GM13976 (cell line): ENCODE measurements around the gene TAF4.

Experiments
- DNase-seq: peaks from one replicate; pipeline ENCODE4 v3.0.0; 2012; ENCODE audit warnings: low spot score
- in situ Hi-C: fragments of 300-500 bp; cut with MboI; formaldehyde crosslinking; loops from one replicate; pipeline ENCODE4 v1.12.0; 2022; ENCODE audit warnings: low sequenced_read_pairs, mixed read lengths, inconsistent platforms; ENCODE audit not compliant: unreplicated experiment
- TF ChIP-seq, protein P1 (sequence below): IDR thresholded peaks from 2 replicates; pipeline ENCODE4 v1.5.1; 2012; ENCODE audit warnings: borderline replicate concordance, mild to moderate bottlenecking; ENCODE audit not compliant: insufficient read depth; ENCODE audit errors: extremely low read depth, missing control alignments, control extremely low read depth

TAF4 gene

DNA sequence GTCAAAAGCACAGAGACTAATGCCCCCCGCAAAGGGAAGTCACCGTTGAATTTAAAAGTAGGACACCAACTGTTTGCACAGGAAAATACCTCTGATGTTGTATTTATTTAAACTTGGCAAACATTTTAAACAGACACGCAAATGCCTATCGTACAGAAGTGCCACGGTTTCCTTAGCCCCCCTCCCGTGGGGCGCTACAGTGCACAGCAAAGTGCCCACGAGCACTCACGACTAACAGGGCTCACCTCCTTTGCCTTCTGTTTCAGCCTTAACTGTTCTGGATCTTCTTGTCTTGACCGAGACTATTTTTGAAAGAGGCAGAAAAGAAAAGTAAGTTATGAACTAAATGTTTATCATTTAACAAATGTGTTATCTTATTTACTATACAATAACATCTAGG is 67.8 kb downstream of the TAF4 start:
- TF ChIP-seq, protein P1, sequence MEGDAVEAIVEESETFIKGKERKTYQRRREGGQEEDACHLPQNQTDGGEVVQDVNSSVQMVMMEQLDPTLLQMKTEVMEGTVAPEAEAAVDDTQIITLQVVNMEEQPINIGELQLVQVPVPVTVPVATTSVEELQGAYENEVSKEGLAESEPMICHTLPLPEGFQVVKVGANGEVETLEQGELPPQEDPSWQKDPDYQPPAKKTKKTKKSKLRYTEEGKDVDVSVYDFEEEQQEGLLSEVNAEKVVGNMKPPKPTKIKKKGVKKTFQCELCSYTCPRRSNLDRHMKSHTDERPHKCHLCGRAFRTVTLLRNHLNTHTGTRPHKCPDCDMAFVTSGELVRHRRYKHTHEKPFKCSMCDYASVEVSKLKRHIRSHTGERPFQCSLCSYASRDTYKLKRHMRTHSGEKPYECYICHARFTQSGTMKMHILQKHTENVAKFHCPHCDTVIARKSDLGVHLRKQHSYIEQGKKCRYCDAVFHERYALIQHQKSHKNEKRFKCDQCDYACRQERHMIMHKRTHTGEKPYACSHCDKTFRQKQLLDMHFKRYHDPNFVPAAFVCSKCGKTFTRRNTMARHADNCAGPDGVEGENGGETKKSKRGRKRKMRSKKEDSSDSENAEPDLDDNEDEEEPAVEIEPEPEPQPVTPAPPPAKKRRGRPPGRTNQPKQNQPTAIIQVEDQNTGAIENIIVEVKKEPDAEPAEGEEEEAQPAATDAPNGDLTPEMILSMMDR: no peak
- DNase-seq: no peak
- in situ Hi-C loops: no loop called here

DNA sequence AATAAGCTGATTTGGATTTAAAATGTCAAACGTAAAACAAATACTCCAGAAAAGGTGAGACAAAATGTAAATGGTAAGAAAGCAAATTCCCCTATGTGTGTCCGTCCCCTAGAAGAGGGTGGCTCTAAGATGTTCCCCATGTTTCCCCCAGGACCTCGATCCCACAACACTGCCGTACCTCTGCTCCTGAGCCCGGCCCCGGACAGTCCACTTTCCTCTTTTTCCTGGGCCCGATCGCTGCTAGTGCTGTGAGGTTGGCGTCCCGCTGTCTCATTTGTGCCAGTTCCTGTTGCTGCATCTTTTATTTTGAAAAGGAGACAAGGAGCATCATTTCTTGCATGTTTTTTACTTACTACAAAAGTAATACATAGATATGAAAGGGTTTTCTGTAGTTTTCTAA is 68.3 kb downstream of the TAF4 start:
- in situ Hi-C loops: no loop called here
- DNase-seq: no peak
- TF ChIP-seq, protein P1: no peak

DNA sequence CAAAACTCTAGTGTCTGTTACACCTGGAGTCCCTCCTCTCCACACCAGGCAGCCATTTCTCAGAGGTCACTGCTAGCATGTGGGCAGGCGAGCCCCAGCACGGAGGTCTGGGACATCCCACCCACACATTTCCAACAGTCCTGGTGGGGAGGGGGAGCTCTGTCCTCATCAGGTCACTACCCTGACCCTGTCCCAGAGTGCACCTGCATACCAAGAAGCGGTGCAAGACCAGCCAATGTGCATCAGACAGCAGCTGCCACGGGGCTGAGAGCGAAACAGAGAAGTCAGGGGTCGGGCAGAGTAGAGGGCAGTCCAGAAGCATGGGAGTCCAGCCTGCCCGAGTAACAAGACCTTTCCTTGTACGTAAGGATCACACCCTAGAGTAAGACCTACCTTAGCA is 71.1 kb downstream of the TAF4 start:
- TF ChIP-seq, protein P1: no peak
- no peak for DNase-seq
- in situ Hi-C loops: no loop called here

DNA sequence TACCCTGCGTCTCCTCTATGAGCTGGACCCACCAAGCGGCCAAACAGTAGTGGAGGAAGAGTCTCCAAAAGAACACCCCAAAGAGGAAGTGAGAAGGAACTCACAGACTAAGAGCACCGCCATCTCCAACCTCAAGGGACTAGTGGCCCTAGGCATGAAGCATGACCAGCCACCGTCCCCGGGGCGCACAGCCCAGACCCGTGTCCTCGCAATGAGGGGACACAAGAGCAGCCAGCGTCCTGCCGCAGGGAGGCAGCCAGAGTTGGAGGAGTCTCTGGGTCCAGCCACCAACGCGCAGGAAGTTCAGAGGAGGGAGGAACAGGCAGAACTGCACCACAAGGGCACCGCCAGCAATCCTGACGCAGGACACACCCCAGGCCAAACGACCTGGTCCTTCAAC is 72.6 kb downstream of the TAF4 start:
- TF ChIP-seq, protein P1: no peak
- DNase-seq: no peak
- in situ Hi-C loops: no loop called here

DNA sequence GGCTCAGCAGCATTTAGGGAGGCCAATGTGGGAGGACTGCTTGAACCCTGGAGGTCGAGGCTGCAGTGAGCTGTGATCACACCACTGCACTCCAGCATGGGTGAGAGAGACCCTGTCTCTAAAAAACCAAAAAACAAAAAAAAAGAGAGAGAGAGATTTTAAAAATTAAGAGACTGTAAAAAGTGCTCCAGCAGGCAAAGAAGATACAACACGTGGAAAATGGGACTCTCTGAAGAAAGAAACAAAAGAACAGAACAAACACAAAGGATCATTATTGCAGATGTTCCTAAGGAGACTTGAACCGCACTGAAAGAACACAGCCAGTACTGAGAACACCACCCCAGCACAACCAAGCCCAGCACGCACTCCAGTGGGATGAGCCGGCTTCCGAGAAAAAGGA is 74.2 kb downstream of the TAF4 start:
- TF ChIP-seq, protein P1: no peak
- no peak for DNase-seq
- in situ Hi-C loops: no loop called here

DNA sequence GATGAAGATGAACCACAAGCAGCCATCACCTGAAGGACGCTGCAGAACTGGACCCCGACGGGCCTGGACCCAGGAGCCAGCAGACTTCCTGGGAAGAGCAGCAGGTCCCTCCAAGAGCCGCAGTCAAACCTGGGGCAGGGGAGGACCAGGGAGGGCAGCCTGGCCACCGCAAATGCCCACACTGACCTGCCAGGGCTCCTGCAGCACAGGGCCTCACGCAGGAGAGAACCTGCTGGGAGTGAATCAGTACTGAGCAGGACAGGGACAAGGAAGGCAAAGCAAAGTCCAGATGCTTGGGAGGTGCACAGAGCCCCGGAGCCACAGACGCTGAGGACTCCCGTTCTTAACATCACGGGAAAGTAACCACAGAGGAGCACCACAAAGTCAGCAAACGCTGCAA is 75.2 kb downstream of the TAF4 start:
- in situ Hi-C loops: no loop called here
- TF ChIP-seq, protein P1: no peak
- no peak for DNase-seq

DNA sequence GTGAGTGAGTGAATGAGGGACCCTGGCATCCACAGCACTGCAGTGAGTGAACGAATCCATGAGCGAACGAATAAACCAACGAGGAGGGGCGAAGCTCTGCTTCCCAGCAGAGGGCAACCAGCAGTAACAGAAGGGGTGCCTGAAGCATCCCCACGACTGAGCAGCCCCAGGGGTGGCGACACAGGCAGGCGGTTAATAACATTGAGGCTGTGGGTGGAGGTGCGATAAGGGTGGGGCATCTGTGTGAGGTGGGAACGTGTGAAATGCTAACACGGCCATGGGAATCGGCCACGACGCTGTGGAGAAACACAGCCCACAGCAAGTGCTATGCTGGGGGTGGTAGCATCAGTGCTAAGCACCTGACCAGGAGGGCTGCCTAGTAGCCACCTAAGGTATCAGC is 75.9 kb downstream of the TAF4 start:
- in situ Hi-C loops: no loop called here
- TF ChIP-seq, protein P1: no peak
- no peak for DNase-seq
